ENCODE measurements around the gene RABL6.
"Not testable (repeated sequence)": the region's sequence is repeated elsewhere in the genome, so short reads cannot be mapped to it uniquely, and the experiment has no call there.

The RABL6 gene

DNA sequence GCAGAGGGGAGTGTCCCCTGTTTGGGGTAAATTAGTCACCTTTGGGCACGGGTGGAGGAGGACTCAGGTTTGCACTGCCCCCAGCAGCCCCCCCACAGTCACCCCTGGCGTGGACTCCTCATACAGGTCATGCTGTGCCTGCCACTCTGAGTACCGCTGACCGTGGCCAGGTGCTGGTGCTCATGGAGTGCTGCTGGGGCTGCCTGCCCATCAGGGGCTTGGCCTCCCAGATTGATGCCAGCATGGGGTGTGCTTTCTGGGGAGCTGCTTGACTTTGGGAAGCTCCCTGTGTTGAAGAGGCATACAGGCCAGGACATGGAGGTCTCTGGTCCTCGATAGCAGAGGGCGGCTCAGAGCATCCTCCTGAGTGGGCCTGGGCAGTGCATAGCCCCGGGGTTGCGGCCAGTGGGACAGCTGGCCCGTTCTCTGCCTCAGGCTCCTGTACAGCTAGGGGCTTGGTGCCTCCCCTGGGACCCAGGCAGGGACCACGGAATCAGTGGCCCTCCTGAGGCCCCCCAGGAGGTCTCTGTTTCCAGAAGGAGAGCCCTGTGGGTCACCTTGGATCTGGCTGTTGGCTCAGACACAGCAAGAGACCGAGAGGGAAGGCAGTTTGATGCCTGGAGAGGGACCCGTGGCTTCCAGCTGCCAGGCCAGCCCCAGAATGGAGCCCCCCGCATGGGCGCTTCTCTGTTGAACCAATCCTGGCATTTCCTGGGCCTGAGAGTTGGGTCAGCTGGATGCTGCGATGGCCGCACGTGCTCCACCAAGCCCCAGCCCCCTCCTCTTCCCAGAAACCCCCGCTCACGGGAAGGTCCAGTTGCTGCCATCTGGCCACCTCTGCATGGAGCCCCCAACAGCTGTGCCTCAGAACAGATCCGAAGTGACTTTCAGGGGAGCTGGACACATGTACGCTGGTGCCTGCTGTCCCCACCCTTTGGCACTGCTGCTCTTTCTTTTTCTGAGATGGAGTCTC is 28.5 kb downstream of the RABL6 start:
- DNase-seq (ENCODE audit: low read depth): no peak

DNA sequence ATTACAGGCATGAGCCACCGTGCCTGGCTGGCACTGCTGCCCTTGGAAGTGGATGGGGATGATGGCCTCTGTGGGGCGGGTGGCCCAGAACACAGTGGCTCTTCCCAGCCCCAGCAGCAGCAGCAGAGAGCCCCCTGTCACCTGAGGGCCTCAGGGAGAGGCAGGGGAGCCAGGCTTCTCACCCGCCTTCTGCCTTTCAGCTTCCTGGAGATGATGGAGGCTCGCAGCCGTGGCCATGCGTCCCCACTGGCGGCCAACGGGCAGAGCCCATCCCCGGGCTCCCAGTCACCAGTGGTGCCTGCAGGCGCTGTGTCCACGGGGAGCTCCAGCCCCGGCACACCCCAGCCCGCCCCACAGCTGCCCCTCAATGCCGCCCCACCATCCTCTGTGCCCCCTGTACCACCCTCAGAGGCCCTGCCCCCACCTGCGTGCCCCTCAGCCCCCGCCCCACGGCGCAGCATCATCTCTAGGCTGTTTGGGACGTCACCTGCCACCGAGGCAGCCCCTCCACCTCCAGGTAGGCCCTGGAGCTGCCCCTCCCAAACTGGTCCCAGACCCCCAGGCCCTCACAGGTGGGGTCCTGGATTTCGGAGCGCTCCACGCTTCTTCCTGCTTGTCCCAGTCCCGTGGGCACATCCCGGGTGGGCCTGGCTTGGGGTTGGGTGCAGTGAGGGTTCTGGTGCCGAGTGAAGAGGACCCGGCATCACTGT is 29.6 kb downstream of the RABL6 start:
- no peak for DNase-seq (ENCODE audit: low read depth)

DNA sequence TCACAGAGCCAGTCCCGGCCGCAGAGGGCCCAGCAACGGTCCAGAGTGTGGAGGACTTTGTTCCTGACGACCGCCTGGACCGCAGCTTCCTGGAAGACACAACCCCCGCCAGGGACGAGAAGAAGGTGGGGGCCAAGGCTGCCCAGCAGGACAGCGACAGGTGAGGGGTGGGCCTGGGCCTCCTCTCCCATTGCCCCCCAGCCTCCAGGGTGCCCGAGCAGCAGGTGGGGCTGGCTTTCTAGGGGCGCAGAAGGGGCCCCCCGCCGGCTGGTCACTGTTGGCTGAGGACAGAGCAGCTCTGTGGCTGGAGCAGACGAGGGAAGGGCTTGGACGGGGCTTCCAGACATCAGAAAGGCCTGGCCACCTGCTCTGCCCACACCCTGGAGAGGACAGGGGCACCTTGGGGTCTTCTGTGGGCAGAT is 30.1 kb downstream of the RABL6 start:
- not testable (repeated sequence) for DNase-seq (ENCODE audit: low read depth)

DNA sequence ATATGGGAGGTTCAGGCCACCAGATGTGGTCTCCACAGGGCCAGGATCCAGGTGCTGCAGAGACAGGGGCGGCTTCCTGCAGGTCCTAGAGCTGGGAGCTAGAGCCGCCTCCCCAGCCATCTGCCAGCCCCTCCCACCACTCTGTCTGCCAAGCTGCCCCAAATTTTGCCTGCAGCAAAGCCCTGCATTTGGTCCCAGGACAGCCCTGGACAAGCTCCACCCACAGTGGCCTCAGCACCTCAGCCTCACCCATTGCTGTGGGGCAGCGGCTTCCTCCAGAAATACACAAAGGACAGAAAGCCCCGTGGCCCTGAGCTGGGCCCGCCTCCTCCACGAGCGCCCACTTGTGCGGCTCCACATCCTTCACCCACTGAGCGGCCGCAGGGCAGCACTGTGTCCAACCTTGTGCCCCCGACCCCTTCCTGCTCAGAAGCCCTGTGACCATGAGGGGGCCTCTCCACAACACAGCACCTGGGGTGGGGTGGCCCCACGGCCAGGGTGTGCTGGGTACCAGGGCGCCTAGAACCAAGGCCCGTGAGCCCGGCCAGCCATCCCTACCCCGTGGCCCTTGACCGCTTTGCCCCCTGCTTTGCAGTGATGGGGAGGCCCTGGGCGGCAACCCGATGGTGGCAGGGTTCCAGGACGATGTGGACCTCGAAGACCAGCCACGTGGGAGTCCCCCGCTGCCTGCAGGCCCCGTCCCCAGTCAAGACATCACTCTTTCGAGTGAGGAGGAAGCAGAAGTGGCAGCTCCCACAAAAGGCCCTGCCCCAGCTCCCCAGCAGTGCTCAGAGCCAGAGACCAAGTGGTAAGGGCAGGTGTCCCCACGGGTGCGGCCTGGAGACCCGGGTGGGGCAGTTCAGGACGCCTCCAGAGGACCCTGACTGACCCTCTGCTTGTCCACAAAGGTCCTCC is 30.8 kb downstream of the RABL6 start:
- no peak for DNase-seq (ENCODE audit: low read depth)

DNA sequence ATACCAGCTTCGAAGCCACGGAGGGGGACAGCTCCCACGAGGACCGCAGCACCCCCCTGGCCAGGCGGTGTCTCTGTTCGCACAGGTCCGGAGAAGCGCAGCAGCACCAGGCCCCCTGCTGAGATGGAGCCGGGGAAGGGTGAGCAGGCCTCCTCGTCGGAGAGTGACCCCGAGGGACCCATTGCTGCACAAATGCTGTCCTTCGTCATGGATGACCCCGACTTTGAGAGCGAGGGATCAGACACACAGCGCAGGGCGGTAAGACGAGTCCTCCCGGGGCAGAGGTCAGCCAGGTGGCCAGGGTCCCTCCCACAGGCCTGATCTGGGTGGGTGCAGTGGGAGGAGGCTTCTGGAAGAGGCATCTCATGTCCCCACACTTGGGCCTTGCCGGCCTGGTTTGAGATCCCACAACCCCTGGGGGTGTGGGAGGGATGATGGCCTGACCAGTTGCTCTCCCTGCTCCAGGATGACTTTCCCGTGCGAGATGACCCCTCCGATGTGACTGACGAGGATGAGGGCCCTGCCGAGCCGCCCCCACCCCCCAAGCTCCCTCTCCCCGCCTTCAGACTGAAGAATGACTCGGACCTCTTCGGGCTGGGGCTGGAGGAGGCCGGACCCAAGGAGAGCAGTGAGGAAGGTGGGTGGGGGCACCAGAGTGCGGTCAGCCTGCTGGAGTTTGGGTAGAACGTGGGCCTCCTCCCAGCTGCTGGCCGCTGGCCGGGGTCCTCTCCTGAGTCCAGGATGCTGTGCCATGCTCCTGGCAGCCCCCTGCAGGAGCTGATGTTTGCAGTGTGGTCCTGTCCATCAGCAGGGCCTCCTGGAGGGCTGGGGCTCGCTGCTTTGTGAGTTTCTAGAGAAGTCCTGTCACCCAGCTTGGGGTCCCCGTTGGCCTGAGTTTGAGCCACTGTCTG is 31.7 kb downstream of the RABL6 start:
- DNase-seq (ENCODE audit: low read depth): no peak

DNA sequence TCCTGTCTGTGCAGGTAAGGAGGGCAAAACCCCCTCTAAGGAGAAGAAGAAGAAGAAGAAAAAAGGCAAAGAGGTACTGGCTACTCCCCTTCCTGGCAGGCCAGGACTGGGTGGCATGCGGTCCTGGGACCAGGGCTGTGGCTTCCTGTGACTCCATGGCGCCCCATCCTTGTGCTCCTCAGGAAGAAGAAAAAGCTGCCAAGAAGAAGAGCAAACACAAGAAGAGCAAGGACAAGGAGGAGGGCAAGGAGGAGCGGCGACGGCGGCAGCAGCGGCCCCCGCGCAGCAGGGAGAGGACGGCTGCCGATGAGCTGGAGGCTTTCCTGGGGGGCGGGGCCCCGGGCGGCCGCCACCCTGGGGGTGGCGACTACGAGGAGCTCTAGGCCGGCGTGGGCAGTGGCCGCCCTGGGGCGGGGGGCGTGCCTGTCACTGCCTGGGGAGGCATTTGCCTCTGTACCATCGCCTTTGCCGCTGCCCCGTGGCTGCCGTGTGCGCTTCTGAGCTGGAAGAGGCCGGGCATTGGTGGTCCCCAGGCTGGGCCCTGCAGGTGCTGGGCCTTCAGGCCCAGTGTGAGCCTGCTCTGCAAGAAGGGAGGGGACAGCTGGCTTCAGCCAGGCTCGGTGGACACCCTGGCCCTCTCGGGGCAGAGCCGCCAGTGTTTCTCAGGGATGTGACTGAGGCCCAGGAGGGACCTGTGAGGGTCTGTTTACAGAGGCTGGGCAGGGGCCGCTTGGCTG is 32.6 kb downstream of the RABL6 start:
- DNase-seq (ENCODE audit: low read depth): no peak

DNA sequence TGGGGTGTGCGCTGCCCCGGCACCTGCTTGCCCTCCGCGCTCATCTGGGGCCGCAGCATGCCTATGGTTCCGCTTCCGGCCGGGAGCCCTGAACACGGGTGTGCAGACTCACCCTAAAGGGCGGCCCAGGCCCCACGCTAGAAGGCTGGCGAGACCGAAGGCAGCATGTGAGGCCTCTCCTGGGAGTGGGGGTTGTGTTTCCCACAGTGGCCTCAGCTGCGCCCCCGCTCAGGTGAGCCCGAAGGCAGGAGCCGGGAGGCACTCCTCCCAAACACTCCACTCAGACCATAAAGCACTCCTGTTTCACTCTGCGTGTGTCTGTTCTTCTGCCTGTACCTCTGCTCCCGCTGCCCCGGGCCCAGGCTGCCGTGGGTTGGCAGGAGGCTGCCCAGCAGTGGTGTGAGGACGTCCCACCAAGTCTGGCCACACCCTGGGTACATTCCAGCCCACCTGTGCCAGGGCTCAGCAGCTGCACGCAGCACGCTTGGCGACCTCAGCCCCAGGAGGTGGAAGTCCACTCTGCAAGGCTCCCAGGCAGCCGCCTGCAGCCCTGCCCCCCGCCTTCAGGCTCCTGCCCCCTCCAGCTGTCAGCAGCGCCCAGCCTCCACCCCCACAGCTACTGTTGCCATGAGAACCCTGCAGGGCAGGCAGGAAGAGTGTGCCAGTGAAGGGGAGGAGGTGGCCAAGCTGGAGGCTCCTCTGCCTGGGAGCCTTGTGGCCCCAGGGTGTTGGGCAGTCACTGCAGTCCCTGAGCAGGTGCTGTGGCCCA is 33.3 kb downstream of the RABL6 start:
- no peak for DNase-seq (ENCODE audit: low read depth)

DNA sequence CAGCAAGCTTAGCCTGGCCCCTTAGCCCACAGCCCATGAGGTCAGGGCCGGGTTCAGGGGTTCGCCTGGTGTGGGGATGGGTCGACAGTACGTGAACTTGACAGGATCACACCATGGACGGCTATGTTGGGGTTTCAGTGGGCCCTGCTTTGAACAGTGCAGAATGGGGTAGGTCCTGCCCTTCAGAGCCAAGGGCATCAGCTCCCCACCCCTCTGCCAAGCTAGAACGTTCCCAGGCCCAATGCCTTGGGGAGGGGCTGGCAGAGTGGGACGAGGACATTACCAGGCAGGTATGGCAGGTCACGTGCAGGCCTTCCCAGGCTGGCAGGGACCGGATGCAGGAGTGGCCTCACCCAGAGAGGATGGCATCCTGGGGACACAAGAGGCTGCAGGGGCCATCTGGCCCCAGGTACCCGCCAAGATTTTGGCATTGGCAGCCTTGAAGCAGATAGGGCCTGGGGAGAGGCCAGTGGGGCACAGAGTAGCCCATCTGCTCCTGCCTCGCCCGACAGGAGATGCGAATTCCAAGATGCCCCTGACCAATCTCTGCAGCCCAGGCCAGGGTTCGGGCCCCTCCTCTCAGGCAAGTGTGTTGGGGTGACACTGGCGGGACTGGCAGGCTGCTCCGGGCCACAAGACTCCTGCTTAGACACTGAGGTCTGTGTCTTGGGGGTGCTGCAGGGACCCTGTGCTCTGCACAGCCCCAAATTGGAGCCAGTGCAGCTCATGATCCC is 34.1 kb downstream of the RABL6 start:
- not testable (repeated sequence) for DNase-seq (ENCODE audit: low read depth)

DNA sequence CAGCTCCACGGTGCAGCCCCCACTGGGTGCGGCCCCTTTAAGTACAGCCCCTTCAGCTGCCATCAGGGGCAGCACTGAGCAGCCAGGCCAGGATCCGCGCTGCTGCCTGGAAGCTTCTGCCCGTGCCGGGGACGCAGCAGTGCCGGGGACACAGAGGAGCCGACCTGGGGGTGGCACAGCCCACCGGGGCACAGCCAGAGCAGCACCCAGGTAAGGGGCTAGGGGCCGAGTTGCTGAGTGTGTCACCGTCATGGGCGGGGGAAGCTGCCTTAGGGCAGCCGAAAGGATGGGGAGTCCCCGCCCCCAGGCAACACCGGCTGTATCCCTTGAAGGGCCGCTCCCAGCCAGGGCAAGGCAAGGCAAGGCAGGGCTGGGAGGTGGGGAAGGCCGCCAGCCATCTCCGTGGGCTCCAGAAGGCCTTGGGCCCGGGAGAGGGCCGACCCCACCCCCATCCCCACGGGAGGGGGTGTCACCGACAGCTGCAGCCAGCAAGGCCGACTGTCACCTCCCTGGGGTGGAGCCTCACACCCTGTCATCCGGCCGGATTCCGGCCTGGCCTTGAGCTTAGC is 34.7 kb downstream of the RABL6 start, which contains the start of gene AJM1:
TSS of gene AJM1 (plus strand) at position 99 of the 569 bp plus-strand sequence. CDS start 1,937 bp downstream, outside the sequence.
- DNase-seq (ENCODE audit: low read depth): peak; percentile 68

DNA sequence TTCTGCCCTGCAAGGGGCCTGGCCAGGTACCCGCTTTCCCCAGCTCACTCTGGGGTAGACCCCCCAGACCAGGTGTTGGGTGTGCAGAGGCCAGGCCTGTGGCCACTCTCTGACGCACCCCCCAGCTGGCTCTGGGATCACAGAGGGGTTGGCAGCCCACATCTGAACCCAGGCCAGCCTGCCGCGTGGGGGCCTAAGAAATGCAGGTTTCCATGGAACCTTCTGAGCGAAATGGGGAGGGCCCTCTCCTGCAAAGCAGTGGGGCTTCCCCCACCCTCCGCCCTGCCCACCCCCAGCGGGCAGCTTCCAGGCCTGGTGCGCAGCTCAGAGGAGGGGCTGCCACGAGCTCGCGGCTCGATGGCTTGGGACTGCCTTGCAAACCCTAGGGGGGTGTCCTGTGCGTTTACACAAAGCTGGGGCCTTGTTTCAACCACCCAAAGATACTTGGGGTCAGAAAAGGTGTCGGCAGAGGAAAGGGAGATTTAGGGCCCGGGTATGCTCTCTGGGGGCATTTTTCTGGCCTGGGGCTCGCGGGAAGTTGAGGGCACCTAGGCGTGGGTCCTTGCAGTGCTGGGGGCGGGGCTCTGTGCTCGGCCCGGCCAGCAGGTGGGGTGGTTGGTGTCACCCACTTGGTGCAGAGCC is 35.5 kb downstream of the RABL6 start:
- not testable (repeated sequence) for DNase-seq (ENCODE audit: low read depth)

DNA sequence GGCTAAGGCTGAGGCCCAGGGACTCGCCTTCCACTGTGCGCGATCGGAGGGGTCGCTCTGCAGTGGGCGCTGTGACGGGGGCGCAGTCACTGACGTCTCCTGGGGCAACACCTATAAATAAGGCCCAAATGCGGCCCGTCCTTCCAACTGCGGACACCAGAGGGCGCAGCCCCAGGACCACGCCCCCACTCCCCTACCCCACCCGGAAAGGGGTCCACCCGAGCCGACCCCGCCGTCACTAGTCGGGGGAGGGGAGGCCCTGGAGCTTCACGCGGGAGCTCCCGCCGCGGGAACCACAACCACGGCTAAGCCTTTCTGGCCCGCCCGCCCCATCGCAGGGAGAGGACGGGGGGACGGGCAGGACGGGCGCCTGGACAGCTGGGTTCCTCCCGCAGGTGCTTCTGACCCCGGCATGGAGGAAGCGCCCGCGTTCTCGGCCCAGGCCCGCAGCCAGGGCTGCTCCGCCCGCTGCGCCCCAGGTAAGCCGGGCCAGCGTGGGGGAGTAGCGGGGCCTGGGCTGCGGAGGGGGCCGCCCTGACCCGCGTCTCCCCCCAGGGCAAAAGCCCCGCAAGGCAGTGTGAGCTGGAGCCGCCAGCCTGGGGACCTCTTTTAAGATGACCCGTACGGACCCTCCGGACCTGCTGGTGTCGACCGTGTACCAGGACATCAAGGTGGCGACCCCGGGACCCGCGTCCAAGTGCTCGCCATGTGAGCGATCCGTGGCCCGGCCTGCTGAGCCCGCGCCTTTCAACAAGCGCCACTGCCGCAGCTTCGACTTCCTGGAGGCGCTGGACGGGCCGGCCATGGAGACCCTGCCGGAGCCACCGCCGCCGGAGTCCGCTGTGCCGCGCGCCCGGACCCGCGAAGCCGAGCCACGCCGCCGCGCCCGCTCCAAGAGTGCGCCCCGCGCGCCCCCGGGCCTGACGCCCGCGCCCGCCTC is 36.3 kb downstream of the RABL6 start:
- DNase-seq (ENCODE audit: low read depth): peak; percentile 48

DNA sequence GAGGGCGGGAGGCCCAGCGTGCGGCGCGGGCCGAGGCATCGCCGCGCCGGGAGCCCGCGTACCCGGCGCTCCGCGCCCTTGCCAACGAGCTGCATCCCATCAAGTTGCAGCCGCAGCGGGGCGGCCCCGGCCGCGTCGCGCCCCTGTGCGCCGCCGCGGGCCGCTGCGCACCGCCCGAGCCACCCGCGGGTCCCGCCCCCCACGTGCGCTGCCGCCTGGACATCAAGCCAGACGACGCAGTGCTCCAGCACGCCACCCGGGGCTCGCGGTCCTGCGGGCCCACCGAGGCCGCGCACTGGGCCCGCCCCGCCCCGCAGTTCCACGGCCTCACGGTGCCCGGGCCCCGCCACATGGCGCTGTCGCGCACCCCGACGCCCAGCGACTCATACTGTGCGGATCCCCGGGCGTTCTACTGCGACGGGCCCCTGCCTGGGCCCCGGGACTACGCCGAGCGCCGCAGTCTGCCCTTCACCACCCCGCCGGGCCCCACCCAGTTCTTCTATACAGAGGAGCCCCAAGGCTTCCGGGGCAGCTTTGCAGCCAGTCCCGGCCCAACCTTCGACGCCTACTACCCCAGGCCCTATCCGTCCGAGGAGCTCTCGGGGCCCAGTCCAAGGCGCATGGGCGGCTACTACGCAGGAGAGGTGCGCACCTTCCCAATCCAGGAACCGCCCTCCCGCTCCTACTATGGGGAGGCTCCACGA is 37.2 kb downstream of the RABL6 start:
- DNase-seq (ENCODE audit: low read depth): no peak

DNA sequence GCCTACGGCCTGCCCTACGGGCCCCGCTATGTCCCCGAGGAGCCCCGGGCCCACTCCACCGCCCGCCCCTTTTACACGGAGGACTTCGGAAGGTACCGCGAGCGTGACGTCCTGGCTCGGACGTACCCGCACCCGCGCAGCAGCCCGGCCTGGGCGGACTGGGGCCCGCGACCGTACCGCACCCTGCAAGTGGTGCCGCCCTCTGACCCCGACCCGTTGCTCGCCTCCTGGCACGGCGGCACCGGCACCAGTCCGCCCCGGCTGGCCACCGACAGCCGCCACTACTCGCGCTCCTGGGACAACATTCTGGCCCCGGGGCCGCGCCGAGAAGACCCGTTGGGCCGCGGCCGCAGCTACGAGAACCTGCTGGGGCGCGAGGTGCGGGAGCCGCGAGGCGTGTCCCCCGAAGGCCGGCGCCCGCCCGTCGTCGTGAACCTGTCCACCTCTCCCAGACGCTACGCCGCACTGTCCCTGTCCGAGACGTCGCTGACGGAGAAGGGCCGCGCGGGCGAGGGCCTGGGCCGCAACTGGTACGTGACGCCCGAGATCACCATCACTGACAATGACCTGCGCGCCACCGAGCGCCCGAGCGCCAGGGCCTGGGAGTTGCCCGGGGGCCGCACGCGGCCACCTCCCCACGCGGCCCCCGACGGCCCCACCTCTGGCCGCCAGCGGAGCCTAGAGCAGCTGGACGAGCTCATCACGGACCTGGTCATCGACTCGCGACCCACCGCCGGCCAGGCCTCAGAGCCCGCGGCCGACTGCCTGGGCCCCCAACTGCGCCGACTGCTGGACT is 37.9 kb downstream of the RABL6 start:
- DNase-seq (ENCODE audit: low read depth): no peak

DNA sequence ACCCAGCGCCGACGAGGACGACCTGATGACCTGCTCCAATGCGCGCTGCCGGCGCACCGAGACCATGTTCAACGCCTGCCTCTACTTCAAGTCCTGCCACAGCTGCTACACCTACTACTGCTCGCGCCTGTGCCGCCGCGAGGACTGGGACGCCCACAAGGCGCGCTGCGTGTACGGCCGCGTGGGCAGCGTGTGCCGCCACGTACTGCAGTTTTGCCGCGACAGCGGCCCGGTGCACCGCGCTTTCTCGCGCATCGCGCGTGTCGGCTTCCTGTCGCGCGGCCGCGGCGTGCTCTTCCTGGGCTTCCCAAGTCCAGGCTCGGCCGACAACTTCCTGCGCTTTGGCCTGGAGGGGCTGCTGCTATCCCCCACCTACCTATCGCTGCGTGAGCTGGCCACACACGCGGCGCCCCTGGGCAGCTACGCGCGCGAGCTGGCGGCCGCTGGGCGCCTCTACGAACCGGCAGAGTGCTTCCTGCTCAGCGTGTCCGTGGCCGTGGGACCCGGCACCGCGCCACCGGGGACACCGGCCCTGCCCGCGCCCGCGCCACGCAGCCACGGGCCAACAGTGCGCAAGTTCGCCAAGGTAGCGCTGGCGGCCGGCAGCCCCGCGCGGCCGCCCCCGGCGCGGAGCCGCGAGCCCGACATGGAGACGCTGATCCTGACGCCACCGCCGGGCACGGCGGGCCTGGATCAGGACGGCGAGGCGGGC is 38.8 kb downstream of the RABL6 start:
- DNase-seq (ENCODE audit: low read depth): no peak

Data from activated T-helper 9 cell treated with anti-CD3 and anti-CD28 coated beads, Interleukin-2, amount 50 U/mL, for 16 hours (primary cell).